Effector CD8-positive, alpha-beta T cell (primary cell): ENCODE measurements around the gene PTPRN2.

ENCODE experiments used
- DNase-seq: peaks from one replicate; lab custom pipeline; 2025; lab: John Stamatoyannopoulos, UW

Gene PTPRN2

DNA sequence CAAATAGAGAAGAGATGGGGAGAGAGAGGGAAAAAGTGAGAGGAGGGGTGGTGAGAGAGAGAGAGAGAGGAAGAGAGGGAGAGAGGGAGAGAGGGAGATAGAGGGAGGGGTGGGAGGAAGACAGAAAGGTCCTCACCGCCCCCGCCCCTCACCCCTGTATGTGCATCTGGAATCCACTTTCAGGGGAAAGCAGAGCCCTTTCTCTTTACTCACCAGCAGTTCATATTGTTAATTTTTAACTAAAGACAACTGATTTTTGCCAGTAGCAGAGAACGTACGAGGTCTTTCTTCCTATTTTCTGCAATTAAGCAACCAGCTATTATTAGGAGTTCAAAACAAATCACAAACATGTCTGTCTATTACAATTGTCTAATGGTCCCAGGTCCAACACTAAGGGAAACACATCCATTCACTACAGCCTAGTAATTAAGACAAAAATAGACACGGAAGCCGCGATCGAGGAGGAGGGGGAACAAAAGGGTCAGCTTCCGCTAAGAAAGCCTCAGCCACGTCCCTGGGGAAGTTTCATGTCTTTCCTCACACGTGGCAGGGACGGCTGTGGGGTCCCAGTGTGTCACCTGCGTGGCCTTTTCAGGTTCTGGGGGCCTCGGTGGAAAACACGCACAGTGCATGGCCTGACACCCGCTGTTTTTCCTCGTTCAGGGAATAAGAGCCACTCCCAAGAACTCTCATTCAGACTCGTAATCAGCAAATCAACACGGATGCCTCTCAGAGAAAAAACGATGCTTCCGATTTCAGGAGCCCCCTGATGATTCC, 572.0 kb downstream of the PTPRN2 start:
- no peak for DNase-seq

DNA sequence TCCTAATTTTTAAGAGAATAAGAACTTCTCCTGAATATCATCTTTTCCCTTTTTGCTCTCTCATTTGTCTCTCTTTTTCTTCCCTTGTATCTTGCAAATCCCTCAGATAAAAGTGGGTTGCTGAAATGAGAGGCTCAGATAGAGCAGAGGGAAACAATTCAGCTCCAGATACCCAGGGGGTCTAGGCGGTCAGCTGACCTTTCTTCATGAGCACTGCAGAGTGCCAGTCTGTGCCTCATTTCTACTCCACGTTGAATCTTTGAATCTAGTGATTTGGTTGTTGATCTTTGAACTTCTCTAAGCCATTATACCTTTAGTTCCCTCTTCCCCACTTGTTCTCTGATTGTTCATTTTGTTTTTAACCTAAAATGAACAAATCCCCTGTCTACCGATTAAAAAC, 572.6 kb downstream of the PTPRN2 start:
- no peak for DNase-seq

DNA sequence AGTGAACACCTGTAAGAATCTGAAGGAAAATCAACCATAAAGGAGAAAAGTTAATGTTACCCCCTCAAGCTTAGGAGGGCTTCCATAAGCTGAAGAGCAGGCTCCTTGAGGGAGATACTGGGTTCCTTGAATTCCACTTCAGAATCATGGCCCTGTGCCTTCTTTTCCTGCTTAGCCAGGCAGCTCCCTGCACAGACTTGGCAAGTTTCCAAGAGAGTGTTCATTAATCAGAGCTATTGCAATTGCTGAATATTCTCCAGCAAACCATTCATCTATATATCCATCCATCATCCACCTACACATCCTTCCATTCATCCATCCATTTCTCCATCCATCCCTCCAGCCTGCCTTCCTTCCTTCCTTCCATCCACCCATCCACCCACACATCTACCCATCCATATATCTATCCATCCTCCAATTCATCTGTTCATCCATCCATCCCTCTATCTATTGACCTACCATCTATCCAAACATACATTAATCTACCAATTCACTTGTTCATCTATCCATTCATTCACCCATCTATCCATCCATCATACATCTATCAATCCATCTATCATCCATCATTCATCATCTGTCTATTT, 574.4 kb downstream of the PTPRN2 start:
- DNase-seq, result no peak

DNA sequence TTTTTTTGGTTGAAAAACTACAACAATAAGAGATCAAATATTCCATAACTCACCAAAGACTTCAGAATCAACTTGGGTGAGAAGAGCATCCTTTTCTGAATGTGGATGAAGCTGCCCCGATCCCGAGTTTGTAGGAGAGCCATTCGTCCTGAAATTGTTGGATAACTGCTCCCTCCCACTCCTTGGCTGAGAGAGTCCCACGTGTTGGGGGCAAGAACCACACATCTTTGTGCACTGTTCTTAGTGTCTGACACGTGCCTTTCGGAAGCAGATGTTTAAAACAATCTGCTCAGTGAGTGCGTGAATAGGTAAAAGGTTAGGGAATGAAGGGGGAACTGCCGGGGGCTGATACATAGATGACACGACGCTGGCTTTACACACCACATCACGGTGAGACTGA, 575.7 kb downstream of the PTPRN2 start:
- DNase-seq, result no peak

DNA sequence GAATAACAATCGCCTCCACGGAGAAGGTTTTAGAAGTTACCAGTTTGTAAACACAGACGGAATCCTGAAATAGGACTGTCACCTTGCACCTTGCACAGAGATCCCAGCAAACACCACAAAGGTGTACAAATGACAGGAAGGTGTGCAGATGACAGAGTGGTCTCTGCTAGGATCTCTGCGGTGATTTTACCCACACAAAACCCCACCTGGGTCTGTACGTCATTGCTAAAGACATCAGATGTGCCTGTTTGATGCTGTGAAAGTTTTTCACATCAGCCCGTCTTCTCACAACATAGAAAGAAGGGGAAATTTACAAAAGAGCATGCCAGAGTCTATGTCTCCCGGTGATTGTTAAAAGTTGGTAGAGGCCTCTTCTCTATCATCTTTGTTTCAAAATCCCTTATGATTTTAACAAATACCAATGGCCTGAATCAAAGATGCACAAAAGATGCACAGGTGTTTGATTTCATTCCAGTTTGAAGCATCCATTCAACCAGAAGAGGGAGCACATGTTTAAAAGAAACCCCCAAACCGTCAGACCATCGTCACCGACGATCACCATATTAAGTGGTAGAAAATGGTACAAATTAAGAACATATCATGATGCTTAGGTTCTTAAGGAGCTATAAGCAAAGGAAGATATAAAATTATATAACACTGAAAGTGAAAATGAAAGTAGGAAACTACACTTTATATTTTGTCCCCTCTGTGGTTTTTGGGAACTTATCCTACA, 576.5 kb downstream of the PTPRN2 start:
- no peak for DNase-seq

DNA sequence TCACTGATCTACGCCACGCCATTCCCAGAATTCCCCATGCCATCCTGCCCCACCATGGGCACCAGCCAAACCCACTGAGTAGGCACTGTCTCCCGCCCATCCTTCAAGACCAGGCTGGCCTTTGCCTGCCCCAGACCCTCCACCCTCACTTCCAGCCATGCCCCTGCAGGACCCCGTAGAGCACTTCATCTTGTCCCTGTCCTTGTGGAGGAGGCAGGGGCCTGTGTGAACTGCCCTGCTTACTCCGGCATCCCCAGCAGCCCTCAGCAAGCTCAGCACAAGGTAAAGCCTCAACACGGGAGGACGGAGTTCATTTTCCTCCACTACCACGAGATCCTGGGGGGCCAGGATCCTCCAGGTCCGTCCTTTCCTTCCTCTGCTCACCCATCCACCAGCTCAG, 577.7 kb downstream of the PTPRN2 start:
- DNase-seq, result no peak

DNA sequence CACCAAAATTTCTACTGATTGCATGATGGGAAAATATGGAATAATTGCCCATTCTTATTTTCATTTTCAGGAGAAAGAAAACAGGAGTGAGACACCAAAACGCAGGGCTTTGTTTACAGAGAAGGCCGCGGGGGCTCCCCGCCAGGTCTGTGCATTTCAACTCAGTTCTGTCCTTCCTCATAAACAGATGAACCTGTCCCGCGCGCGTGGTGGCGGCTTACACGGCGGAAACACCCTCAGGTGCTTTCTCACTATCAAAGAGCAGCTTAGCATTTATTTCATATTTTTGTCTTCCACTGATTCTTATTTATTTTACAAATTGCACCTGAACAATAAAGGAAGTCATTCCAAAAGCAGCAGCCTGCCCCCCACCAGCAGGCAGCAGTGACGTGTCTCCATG, 579.4 kb downstream of the PTPRN2 start:
- no peak for DNase-seq

DNA sequence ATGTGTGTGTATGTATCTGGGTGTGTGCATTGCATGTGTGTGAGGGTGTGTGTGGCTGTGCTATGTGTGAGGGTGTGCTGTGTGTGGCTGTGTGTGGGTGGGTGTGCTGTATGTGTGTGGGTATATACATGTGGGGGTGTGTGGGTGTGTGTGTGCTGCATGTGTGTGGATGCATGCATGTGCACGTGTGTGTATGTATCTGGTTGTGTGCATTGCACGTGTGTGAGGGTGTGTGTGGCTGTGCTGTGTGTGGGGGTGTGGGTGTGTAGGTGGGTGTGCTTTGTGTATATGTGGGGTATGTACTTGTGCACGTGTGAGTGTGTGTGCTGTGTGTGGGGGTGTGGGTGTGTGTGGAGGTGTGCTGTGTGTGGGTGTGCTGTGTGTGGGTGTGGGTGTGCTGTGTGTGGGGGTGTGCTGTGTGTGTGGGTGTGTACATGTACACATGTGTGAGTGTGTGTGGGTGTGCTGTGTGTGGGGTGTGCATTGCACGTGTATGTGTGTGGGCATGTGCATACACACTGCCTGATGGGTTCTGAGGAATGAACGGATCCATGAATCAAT, 579.8 kb downstream of the PTPRN2 start:
- DNase-seq, result no peak

DNA sequence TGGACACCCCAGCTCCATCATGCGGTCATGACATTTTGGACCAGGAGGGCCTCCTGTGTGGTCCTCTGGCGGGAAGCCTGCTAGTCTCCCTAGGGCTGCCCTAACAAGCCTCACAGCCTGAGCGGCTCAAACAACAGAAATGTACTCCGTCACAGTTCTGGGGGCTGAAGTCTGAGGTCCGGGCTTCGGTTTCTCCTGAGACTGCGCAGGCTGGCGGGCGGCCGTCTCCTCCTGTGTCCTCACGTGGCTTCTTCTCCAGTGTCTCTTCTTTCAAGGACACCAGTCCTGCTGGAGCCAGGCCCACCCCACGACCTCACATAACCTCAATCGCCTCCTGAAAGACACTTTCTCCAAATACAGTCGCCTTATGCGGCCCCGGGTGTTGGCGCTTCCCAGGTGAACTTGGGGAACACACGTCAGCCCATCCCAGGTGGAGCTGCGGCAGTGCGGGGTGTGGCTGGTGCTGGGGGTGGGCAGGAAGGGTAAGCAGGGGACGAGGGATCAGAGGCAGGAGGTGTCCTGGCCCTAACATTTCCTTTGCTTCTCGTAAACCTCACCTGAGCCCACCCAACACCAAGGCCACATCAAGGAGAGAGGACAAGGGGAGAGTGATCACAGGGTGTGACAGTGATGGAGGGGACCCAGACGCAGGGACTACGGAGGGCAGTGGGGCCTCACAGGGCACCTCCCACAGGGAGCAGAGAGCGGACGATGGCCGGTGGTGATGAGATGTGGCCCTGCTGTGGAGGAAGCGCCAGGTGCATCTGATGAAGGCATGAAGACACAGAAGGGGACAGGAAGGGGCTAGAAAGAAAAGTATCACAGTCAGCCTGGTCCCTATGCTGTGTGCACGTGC, 580.6 kb downstream of the PTPRN2 start:
- no peak for DNase-seq

DNA sequence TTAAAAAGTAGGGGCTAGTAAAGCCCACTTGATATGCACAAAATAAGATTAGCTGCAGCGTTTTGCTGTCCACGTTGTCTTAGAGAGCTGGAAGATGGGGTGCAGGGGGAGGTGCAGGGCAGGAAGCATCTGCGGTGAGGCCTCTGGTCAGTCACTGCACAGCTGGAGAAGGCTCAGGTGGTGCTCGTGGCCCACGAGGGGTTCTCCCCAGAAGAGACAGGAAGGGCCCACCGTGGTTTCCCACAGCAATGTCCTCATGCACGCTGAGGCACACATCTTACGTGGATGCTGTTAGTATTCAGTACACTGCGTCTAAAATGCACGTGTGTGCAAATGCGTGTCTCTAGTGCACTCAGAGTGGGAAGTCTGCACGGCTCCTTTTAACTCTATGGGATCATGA, 582.1 kb downstream of the PTPRN2 start:
- no peak for DNase-seq

DNA sequence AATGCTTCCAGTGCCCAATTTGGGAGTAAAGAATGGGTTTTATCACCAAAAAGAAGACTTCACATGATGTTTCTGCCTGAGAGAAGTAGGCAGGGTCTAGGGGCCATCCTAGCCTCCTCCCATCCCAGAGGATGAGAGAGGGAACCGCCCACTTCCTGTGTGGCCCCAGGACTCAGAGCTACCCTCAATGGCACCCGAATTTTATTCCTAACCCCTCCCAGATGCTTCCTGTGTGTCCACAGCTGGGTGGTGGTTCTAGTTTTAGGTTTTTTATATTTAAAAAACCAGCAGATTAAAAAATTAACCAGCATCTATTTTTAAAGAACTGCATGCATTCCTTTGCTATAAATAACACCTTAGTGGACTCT, 583.5 kb downstream of the PTPRN2 start:
- DNase-seq, result no peak

DNA sequence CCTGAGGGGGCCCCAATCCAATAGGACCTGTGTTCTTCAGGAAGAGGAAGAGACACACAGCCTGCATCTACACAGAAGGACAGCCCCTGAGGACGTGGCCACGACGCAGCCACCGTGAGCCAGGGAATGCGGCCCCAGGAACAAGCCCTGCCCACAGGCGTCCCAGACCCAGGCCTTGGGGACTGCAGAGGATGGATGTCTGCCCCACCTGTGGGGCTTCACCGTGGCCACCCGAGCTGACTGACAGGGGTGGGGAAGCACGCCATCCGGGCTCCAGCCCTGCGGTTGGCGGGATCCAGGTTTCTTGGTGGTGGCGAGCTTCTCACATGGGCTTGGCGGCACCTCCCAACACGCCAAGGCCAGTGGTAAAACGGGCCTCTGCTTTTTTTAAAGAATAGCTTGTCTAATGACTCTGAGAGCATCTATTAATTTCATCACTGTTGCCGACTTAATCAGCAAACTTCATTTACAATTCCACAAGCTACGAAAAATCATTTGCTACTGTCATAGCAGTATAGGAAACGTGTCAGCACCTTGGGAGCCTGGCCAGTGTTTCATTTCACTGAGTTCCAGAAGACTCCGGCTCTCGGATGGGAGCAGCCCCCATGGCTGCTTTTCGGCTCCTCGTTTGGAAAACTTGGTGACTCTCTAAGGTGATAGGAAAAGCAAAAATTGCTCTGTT, 584.0 kb downstream of the PTPRN2 start:
- no peak for DNase-seq

DNA sequence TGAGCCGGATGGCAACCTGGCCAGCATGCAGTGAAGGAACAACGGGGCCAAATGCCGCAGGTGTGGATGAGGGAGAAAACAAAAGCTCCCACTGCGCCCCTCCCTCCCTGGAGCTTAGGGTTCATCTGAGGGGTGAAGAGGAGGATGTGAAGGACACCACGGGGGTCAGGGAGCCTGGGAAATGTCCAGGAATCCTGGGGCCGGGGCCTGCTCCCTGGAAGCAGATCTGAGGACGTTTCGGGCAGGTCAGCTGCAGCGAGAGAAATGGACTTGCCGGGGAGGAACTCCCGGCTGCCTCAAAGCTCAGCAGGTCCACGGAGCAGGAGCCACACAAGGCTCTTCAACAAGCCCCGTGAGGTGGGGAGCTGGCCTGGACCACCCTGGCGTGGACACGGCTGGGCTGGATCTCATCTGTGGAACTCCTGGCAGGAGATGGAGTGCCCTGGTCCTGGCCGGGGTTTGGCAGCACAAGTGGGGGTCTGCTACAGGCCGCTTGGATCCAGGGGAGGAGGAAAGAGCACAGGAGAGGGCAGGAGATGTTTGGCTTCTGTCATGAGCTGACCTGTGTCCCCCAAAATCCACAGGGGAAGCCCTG, 585.0 kb downstream of the PTPRN2 start:
- DNase-seq, result no peak

DNA sequence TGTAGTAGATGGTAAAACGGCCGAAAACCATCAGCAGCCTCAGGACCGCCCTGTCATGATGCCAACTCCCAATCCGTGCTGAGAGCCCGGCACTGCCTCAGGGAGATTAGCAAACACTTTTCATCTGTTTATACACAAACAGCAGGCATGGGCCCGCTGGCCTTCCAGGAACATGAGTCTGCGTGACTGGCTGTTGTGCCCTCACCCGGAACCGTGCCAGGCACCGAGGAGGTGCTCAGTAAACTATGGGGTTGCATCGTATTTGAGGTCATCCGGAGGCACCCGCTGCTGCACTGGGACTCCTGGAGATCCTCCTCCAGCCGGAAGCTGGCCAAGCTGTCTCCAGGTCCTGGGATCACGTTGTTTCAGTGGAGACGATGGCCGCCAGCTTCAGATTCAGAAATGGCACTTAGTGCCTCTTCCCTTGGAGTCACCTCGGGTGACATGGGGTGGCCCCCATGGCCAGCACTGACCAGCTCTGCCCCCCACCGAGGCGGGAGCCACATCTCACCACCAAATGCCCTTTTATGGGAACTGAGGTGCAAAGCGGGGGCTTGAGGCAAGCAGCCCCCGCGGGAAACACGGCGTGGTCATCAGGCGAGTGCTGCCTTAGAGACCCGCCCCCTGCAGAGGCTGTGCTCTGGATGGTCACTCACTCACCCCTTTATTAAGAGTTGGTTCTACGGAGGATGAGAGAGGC, 585.9 kb downstream of the PTPRN2 start:
- DNase-seq, result no peak

DNA sequence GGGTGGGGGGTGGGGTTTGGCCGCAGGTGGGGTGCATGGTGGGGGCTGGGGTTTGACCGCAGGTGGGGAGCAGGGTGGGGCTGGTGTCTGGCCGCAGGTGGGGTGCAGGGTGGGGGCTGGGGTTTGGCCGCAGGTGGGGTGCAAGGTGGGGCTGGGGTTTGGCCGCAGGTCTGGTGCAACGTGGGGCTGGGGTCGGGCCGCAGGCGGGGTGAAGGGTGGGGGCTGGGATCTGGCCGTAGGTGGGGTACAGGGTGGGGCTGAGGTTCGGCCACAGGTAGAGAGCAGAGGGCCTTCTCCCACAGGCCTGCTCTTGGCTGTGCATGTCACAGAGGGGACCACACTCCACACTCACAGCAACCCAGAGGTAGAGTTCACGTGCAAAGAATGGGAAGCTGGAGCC, 586.6 kb downstream of the PTPRN2 start:
- DNase-seq, result no peak

DNA sequence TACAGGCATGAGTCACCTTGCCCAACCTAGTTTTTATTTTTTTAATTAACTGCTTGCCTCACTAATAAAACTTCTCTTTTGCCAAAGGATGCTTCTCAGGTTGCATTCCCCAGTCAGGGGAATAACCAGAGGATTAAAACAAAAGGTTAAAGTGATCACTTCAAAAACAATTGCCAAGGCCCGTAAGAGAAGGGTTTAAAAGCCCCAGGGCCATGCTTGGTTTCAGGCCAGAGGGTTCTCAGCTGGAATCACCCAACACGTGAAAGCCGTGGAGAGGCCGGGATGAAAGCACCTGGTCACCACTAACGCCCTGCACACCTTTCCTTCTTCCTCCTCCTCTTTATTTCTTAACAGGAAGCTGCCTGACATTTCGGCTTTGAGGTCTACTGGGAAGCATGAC, 587.5 kb downstream of the PTPRN2 start:
- no peak for DNase-seq

DNA sequence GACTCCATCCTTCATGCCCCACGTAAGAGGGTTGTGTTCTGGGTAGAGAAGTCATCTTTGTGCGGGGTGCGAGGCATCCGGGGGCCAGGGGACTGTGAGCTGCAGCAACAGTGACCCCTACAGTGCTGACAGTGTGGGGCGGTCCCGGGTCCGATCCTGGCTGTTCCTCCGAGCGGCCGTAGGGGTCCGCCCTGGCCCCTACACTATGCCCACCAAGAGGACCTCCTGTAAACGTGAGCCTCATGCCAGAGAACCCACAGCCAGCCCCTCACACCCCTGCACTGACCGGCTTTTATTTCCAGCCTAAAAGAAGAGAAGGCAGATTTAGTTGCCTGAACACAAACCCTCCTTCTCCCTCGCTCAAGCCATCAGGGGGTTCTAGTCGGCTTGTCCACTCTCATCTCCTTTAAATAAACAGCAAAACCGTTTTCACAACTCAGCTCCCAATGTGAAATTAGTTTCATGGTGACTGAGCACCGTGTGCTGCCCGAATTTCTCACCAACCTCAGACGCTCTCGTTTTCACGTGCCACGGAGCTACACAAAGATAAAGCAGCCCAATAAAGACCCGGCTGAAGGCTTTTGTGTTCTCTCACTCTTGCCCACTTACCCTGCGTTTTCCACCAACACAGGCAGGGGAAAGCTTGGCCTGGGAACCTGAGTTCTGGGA, 588.6 kb downstream of the PTPRN2 start:
- DNase-seq, result no peak

DNA sequence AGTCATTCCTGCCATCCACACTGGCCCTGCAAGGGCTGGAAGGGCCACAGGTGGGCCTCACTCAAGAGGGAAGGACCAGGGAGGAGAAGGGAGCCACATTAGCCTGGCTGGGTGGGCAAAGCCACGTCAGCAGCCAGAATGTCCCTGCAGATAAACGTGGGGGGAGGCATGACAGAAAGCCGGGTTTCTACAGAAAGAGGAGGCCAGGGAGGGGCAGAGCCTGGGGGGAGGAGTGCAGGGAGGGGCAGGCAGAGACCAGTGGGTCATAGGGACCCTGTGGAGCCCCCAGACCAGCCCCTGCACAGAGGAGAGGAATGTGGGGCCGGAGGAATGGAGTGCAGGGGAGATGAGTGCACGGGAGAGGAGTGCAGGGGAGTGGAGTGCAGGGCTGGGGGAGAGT, 590.2 kb downstream of the PTPRN2 start:
- DNase-seq, result no peak

DNA sequence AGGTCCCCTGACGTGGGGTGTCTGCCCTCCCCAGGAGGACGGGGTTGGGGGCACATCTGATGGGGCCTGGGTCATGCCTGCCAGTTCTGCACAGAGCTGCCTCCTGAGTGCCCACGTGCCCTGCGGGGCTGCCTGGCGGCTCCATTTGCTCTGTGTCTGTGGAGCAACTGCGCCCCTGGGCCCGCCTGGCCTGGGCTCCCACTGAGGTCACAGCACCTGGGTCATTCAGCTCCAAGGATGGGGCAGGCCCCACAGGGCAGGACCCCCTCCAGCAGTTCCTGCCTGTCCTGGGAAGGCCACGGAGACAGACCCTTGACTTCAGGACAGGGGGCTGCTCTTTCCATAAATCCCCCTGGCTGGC, 590.6 kb downstream of the PTPRN2 start:
- DNase-seq, result no peak
